ENCODE results near the gene RBCK1. TPM values are rescaled to one million over a fixed set of nuclear protein-coding genes. Genes with fewer than 3 reads are reported as not detected.

The RBCK1 gene
- total RNA-seq (2014; rRNA removed) (115 and 137 TPM in 2 replicates), Bru-seq, nascent RNA (percentile 96 among the genes with signal in this experiment), BruChase-seq, experiment 1, labeled RNA remaining after a 6-hour chase (percentile 95 among the genes with signal in this experiment), BruChase-seq, experiment 2, labeled RNA remaining after a 2-hour chase (percentile 98 among the genes with signal in this experiment)
- long read RNA-seq, transcript RBCK1-205 (3 exons, 1,024 nt), result minor isoform, 67 of 2,052 reads
- long read RNA-seq, transcript RBCK1-213 (3 exons, 1,200 nt), result minor isoform, 250 of 2,052 reads
- long read RNA-seq, transcript RBCK1-201 (11 exons, 2,511 nt), result minor isoform, 41 of 2,052 reads
- long read RNA-seq, transcript RBCK1-202 (12 exons, 2,774 nt), result major isoform, 618 of 2,052 reads
- long read RNA-seq, partial matches to known transcripts, result 441 of 2,052 reads
- long read RNA-seq, other reads (novel, unspliced or antisense), result 571 of 2,052 reads

GRCh38 chr20:407953-408842, at the start of gene RBCK1:
TSS of gene RBCK1 (plus strand) at chr20:408299. CDS start at chr20:408758, 459 bp downstream.
- no TSS peak for BruUV-seq (replicated peaks)
- H4K20me1 ChIP-seq (ENCODE audit: low read length), result no peaks in the 10 kb centered on the region
- peaks cover 28% of the 10 kb centered on the region for H3K4me1 ChIP-seq (ENCODE audit: insufficient read depth, low read length)
- H3K4me2 ChIP-seq (ENCODE audit: low read length), result peak within 1 kb of the TSS; percentile 95
- H3K79me2 ChIP-seq (ENCODE audit: low read length), result peaks cover 51% of the 10 kb centered on the region
- peak within 1 kb of the TSS; percentile 70 for H2AFZ ChIP-seq (ENCODE audit: low read length)
- H3K36me3 ChIP-seq (ENCODE audit: low read depth, low read length), result peaks cover 19% of the 10 kb centered on the region
- peak within 1 kb of the TSS; percentile 99 for H3K4me3 ChIP-seq (ENCODE audit: low read length)
- intact Hi-C loops (cut with micrococcal nuclease), result no loop called here
- peak within 1 kb of the TSS; percentile 84 for H3K27ac ChIP-seq (ENCODE audit: low read length)
- H3K27me3 ChIP-seq (ENCODE audit: low read length), result no peaks in the 10 kb centered on the region
- ChIA-PET POLR2A (ENCODE audit: unreplicated experiment) (interaction anchor here (0.6 to 1.0 kb wide), 5 partner anchors 26 to 859 kb away, joined by 3 to 19 read pairs (median 6); partner anchors contain the start of gene TRIB3), CTCF (interaction anchor here (0.6 to 1.2 kb wide), 2 partner anchors 23 to 28 kb away, joined by 3 to 6 read pairs; no protein-coding TSS in a partner anchor)
- peak within 1 kb of the TSS; percentile 98 for H3K9ac ChIP-seq (ENCODE audit: low read length)
- H3K9me3 ChIP-seq (ENCODE audit: low read length), result no peaks in the 10 kb centered on the region
- no peaks in the 10 kb centered on the region for H3F3A ChIP-seq (ENCODE audit: low read length, unreplicated experiment)
- DNase-seq, result peak; percentile 85
- H3K9me2 ChIP-seq (replicated peaks; ENCODE audit: low read length), result no peaks in the 10 kb centered on the region
- peak; percentile 57 for ATAC-seq
- TF ChIP-seq EZH2 (IDR thresholded peaks at IDR 0.05; ENCODE audit: low read length, unreplicated experiment) (no peak), EZH2phosphoT487 (IDR thresholded peaks at IDR 0.05; ENCODE audit: borderline replicate concordance, low read length) (no peak), CTCF (conservative IDR thresholded peaks at IDR 0.05; ENCODE audit: low read depth, low read length) (no peak)

GRCh38 chr20:358891-359555, 49.1 kb upstream of the RBCK1 start:
- no TSS peak for BruUV-seq (replicated peaks)
- intact Hi-C loops (cut with micrococcal nuclease), result no loop called here
- no peak overlapping the region for H3K4me3 ChIP-seq (ENCODE audit: low read length)
- no peaks in the 10 kb centered on the region for H4K20me1 ChIP-seq (ENCODE audit: low read length)
- no peak overlapping the region for H3K27ac ChIP-seq (ENCODE audit: low read length)
- POLR2A ChIA-PET (ENCODE audit: unreplicated experiment), result no interaction called here
- H3K9me3 ChIP-seq (ENCODE audit: low read length), result no peaks in the 10 kb centered on the region
- CTCF ChIA-PET, result no interaction called here
- TF ChIP-seq EZH2phosphoT487 (IDR thresholded peaks at IDR 0.05; ENCODE audit: borderline replicate concordance, low read length) (no peak), EZH2 (IDR thresholded peaks at IDR 0.05; ENCODE audit: low read length, unreplicated experiment) (no peak), CTCF (conservative IDR thresholded peaks at IDR 0.05; ENCODE audit: low read depth, low read length) (no peak)
- DNase-seq, result no peak
- H3K36me3 ChIP-seq (ENCODE audit: low read depth, low read length), result no peaks in the 10 kb centered on the region
- peaks cover 5% of the 10 kb centered on the region for H3F3A ChIP-seq (ENCODE audit: low read length, unreplicated experiment)
- H3K9me2 ChIP-seq (replicated peaks; ENCODE audit: low read length), result no peaks in the 10 kb centered on the region
- no peak overlapping the region for H3K4me2 ChIP-seq (ENCODE audit: low read length)
- H3K79me2 ChIP-seq (ENCODE audit: low read length), result peaks cover 5% of the 10 kb centered on the region; the same call in 1 of the 2 replicates
- no peak for ATAC-seq
- H3K27me3 ChIP-seq (ENCODE audit: low read length), result no peaks in the 10 kb centered on the region
- H3K4me1 ChIP-seq (ENCODE audit: insufficient read depth, low read length), result peaks cover 19% of the 10 kb centered on the region
- no peak overlapping the region for H3K9ac ChIP-seq (ENCODE audit: low read length)
- no peak overlapping the region for H2AFZ ChIP-seq (ENCODE audit: low read length)
